H9 (cell line): ENCODE data around the gene SERPIND1. TPM values are rescaled to one million over a fixed set of nuclear protein-coding genes. Genes with fewer than 3 reads are reported as not detected.

Source experiments
- DNase-seq: peaks from one replicate; pipeline ENCODE4 v3.0.0-alpha.2; 2017
- H2AFZ ChIP-seq: one replicate; pipeline ENCODE4 v1.6.1; 2013; ENCODE audit warnings: mild to moderate bottlenecking, low read length, control low read depth, moderate library complexity
- H2AK5ac ChIP-seq: 2 replicates; pipeline ENCODE4 v1.6.1; 2013; ENCODE audit warnings: low read length, control low read depth, mixed read lengths; ENCODE audit not compliant: insufficient read length
- H2BK120ac ChIP-seq: one replicate; pipeline ENCODE4 v1.6.1; 2013; ENCODE audit warnings: low read depth, mild to moderate bottlenecking, low read length, control low read depth, inconsistent platforms; ENCODE audit not compliant: poor library complexity, severe bottlenecking
- H2BK12ac ChIP-seq: 2 replicates; pipeline ENCODE4 v1.6.1; 2013; ENCODE audit warnings: low read length, control low read depth, mixed read lengths, low read depth; ENCODE audit not compliant: insufficient read length
- H2BK15ac ChIP-seq: 2 replicates; pipeline ENCODE4 v1.6.1; 2013; ENCODE audit warnings: low read depth, low read length, control low read depth
- H2BK20ac ChIP-seq: one replicate; pipeline ENCODE4 v1.6.1; 2013; ENCODE audit warnings: low read depth, mild to moderate bottlenecking, low read length, control low read depth, inconsistent platforms; ENCODE audit not compliant: poor library complexity, severe bottlenecking
- H2BK5ac ChIP-seq: 2 replicates; pipeline ENCODE4 v1.6.1; 2013; ENCODE audit warnings: low read length, control low read depth, mixed read lengths; ENCODE audit not compliant: insufficient read length
- H3K14ac ChIP-seq: 2 replicates; pipeline ENCODE4 v1.6.1; 2013; ENCODE audit warnings: low read length, control low read depth; ENCODE audit not compliant: insufficient read depth
- H3K18ac ChIP-seq: 2 replicates; pipeline ENCODE4 v1.6.1; 2013; ENCODE audit warnings: low read depth, mild to moderate bottlenecking, mixed read lengths, low read length, control low read depth; ENCODE audit not compliant: insufficient read length
- H3K23ac ChIP-seq: 2 replicates; pipeline ENCODE4 v1.6.1; 2013; ENCODE audit warnings: low read length, control low read depth, mixed read lengths, low read depth; ENCODE audit not compliant: insufficient read length
- H3K23me2 ChIP-seq: 2 replicates; pipeline ENCODE4 v1.6.1; 2013; ENCODE audit warnings: low read depth, mild to moderate bottlenecking, mixed read lengths, low read length, control low read depth; ENCODE audit not compliant: insufficient read length, poor library complexity, severe bottlenecking
- H3K27ac ChIP-seq: 2 replicates; pipeline ENCODE4 v1.5.1; 2013; ENCODE audit warnings: low read length, control low read depth, mixed read lengths, low read depth; ENCODE audit not compliant: insufficient read length
- H3K27me3 ChIP-seq: 2 replicates; pipeline ENCODE4 v1.6.1; 2013; ENCODE audit warnings: low read length, control low read depth, inconsistent platforms; ENCODE audit not compliant: insufficient read depth
- H3K4ac ChIP-seq: 2 replicates; pipeline ENCODE4 v1.6.1; 2013; ENCODE audit warnings: low read depth, mild to moderate bottlenecking, control low read depth, inconsistent platforms, low read length, moderate library complexity
- H3K4me1 ChIP-seq: 2 replicates; pipeline ENCODE4 v1.6.1; 2013; ENCODE audit warnings: low read length, control low read depth, inconsistent platforms; ENCODE audit not compliant: insufficient read depth
- H3K4me2 ChIP-seq: 2 replicates; pipeline ENCODE4 v1.6.1; 2013; ENCODE audit warnings: low read length, control low read depth, mixed read lengths; ENCODE audit not compliant: insufficient read length, insufficient read depth
- H3K56ac ChIP-seq: 2 replicates; pipeline ENCODE4 v1.6.1; 2013; ENCODE audit warnings: low read depth, mild to moderate bottlenecking, mixed read lengths, low read length, control low read depth; ENCODE audit not compliant: insufficient read length
- H3K79me1 ChIP-seq: 2 replicates; pipeline ENCODE4 v1.6.1; 2013; ENCODE audit warnings: low read depth, mild to moderate bottlenecking, moderate library complexity, low read length, control low read depth, inconsistent platforms; ENCODE audit not compliant: insufficient read depth, poor library complexity, severe bottlenecking
- H3K79me2 ChIP-seq: 2 replicates; pipeline ENCODE4 v1.6.1; 2013; ENCODE audit warnings: low read length, control low read depth, inconsistent platforms; ENCODE audit not compliant: insufficient read depth
- H3K9ac ChIP-seq: 2 replicates; pipeline ENCODE4 v1.6.1; 2013; ENCODE audit warnings: low read length, control low read depth, mixed read lengths; ENCODE audit not compliant: insufficient read length; ENCODE audit errors: extremely low read depth
- H3K9me3 ChIP-seq: one replicate; pipeline ENCODE4 v1.6.1; 2013; ENCODE audit warnings: low read depth, low read length, inconsistent platforms; ENCODE audit not compliant: control insufficient read depth
- H3T11ph ChIP-seq: one replicate; pipeline ENCODE4 v1.6.1; 2013; ENCODE audit warnings: mild to moderate bottlenecking, low read length, control low read depth, inconsistent platforms
- H4K20me1 ChIP-seq: one replicate; pipeline ENCODE4 v1.6.1; 2013; ENCODE audit not compliant: control insufficient read depth, insufficient read length, insufficient read depth
- H4K5ac ChIP-seq: 2 replicates; pipeline ENCODE4 v1.6.1; 2013; ENCODE audit warnings: low read depth, mild to moderate bottlenecking, mixed read lengths, low read length, control low read depth; ENCODE audit not compliant: insufficient read length
- H4K8ac ChIP-seq: replicated peaks from 2 replicates; pipeline ENCODE4 v1.6.1; 2013; ENCODE audit warnings: low read length, control low read depth, mixed read lengths, low read depth; ENCODE audit not compliant: insufficient read length
- H4K91ac ChIP-seq: 2 replicates; pipeline ENCODE4 v1.6.1; 2013; ENCODE audit warnings: low read depth, mild to moderate bottlenecking, moderate library complexity, mixed read lengths, low read length, control low read depth; ENCODE audit not compliant: insufficient read length
- H3K27ac Mint-ChIP-seq, 3 experiments: 2 replicates in 2 of 3; 3 replicates in 1 of 3; pipeline ENCODE4 v1.8.0; 2020 to 2021; ENCODE audit warnings: mixed read lengths in 3 of 3, mild to moderate bottlenecking in 1 of 3, moderate library complexity in 1 of 3
- H3K27me3 Mint-ChIP-seq: 2 replicates; pipeline ENCODE4 v1.8.0; 2021; ENCODE audit warnings: low read depth, mild to moderate bottlenecking, moderate library complexity, mixed read lengths
- H3K36me3 Mint-ChIP-seq, 3 experiments: 2 replicates in 2 of 3; 3 replicates in 1 of 3; pipeline ENCODE4 v1.8.0; 2020 to 2021; ENCODE audit warnings: low read depth in 3 of 3, mixed read lengths in 3 of 3; ENCODE audit not compliant: insufficient read depth in 1 of 3
- H3K4me1 Mint-ChIP-seq, 2 experiments: 2 replicates each; pipeline ENCODE4 v1.8.0; 2020; ENCODE audit warnings: mixed read lengths in 2 of 2
- H3K4me3 Mint-ChIP-seq, 2 experiments: 2 replicates in 1 of 2; 3 replicates in 1 of 2; pipeline ENCODE4 v1.8.0; 2020 to 2021; ENCODE audit warnings: mild to moderate bottlenecking in 2 of 2, mixed read lengths in 2 of 2, moderate library complexity in 1 of 2
- H3K9me3 Mint-ChIP-seq, 2 experiments: 2 replicates in 1 of 2; 3 replicates in 1 of 2; pipeline ENCODE4 v1.8.0; 2020; ENCODE audit warnings: mild to moderate bottlenecking in 2 of 2, mixed read lengths in 2 of 2, moderate library complexity in 1 of 2
- WGBS: extraction: QIAGEN DNeasy Blood & Tissue Kit; methylation state at CpG from one replicate; pipeline ENCODE4 v1.1.7; 2013; ENCODE audit warnings: missing lambda C conversion rate, low lambda C conversion rate, mixed read lengths; ENCODE audit not compliant: insufficient read length; ENCODE audit errors: extremely low coverage; 5-methylcytosine and 5-hydroxymethylcytosine counted together
- total RNA-seq: library from RNA; stranded (reverse); gene quantifications from 2 replicates; pipeline ENCODE4 v1.2.1, GENCODE V29; 2021
- TF ChIP-seq, protein P1 (sequence below): fragments of 200-600 bp; sonication (generic); conservative IDR thresholded peaks from 3 replicates; pipeline ENCODE4 v1.8.0; 2021; ENCODE audit warnings: antibody characterized with exemption, mild to moderate bottlenecking

SERPIND1 gene
- total RNA-seq, 1 experiment from 2014 or later: not detected

DNA sequence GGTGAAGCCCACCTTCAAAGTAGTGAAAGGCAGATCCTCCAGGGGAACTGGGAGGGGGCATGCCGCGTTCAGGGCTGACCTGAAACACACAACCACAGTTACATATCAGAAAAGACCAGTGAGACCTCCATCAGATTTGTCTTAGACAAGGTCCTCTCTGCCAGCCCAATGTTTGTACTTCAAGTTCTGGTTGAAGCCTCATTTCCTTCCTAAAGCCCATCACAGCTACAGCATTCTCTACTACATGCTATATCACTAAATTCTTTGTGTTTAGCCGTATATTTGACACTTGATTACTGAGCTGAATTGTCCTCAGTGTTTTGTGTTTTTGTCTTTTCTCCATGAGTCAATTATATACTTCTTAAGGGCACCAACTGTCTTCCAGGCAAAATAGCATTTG lies 44.6 kb downstream of the SERPIND1 start:
- no peak overlapping the region for H3K56ac ChIP-seq
- no peaks in the 10 kb centered on the region for H3K27me3 ChIP-seq
- no peak overlapping the region for H2AK5ac ChIP-seq
- no peak overlapping the region for H3K4me3 Mint-ChIP-seq
- no peak overlapping the region for H4K91ac ChIP-seq
- H3K14ac ChIP-seq: no peak overlapping the region
- H3K27me3 Mint-ChIP-seq: no peaks in the 10 kb centered on the region
- TF ChIP-seq, protein P1, sequence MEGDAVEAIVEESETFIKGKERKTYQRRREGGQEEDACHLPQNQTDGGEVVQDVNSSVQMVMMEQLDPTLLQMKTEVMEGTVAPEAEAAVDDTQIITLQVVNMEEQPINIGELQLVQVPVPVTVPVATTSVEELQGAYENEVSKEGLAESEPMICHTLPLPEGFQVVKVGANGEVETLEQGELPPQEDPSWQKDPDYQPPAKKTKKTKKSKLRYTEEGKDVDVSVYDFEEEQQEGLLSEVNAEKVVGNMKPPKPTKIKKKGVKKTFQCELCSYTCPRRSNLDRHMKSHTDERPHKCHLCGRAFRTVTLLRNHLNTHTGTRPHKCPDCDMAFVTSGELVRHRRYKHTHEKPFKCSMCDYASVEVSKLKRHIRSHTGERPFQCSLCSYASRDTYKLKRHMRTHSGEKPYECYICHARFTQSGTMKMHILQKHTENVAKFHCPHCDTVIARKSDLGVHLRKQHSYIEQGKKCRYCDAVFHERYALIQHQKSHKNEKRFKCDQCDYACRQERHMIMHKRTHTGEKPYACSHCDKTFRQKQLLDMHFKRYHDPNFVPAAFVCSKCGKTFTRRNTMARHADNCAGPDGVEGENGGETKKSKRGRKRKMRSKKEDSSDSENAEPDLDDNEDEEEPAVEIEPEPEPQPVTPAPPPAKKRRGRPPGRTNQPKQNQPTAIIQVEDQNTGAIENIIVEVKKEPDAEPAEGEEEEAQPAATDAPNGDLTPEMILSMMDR: no peak
- no peak overlapping the region for H2BK120ac ChIP-seq
- no peak overlapping the region for H3T11ph ChIP-seq
- H3K23me2 ChIP-seq: no peaks in the 10 kb centered on the region
- H4K20me1 ChIP-seq: no peaks in the 10 kb centered on the region
- H4K5ac ChIP-seq: no peak overlapping the region
- no peak overlapping the region for H3K18ac ChIP-seq
- no peak overlapping the region for H3K4ac ChIP-seq
- H2BK20ac ChIP-seq: no peak overlapping the region
- H3K4me2 ChIP-seq: no peak overlapping the region
- no peaks in the 10 kb centered on the region for H3K79me2 ChIP-seq
- no peak overlapping the region for H2BK5ac ChIP-seq
- H2BK12ac ChIP-seq: no peak overlapping the region
- H3K27ac ChIP-seq: no peak overlapping the region
- no peak overlapping the region for H2AFZ ChIP-seq
- H3K9ac ChIP-seq: no peak overlapping the region
- no peak overlapping the region for H4K8ac ChIP-seq
- H3K23ac ChIP-seq: no peak overlapping the region
- H3K9me3 Mint-ChIP-seq: no peaks in the 10 kb centered on the region
- H3K36me3 Mint-ChIP-seq: peaks cover 0 to 37% (median 0%) of the 10 kb centered on the region in 3 experiments; a peak in 3 of 7 replicates
- no peaks in the 10 kb centered on the region for H3K4me1 ChIP-seq
- no peaks in the 10 kb centered on the region for H3K4me1 Mint-ChIP-seq
- H2BK15ac ChIP-seq: no peak overlapping the region
- no peak for DNase-seq
- WGBS: no CpG with 5 or more reads among the region's 3 CpGs
- peak overlapping the region in 1 of 3 experiments; percentile 44; a peak in 2 of 7 replicates for H3K27ac Mint-ChIP-seq
- H3K9me3 ChIP-seq: no peaks in the 10 kb centered on the region
- no peaks in the 10 kb centered on the region for H3K79me1 ChIP-seq
